ENCODE data around the gene SLC16A1.
A peak's percentile ranks its signal among the peaks of the same experiment; 100 is the strongest.
"Not testable (repeated sequence)": the region's sequence is repeated elsewhere in the genome, so short reads cannot be mapped to it uniquely, and the experiment has no call there.

Gene SLC16A1

DNA sequence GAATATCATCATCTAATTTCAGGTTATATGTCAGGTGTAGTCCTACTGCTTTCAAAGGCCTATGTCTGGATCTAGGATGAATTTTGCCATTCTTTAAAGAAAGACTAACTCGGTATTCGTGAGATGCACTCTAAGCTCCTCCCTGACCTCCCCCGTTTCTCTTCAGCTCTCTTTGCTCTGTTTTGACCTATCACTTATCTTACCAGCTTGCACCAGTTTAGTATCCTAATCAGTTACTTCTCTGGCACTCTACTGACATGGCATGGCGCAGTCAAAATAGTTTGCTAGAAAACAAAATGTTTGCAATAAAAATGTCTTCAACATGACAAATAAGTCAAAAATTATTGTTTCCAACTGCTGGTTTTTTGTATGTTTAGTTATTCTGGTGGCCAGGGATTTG is 8.4 kb upstream of the SLC16A1 start:
- no peak for DNase-seq

DNA sequence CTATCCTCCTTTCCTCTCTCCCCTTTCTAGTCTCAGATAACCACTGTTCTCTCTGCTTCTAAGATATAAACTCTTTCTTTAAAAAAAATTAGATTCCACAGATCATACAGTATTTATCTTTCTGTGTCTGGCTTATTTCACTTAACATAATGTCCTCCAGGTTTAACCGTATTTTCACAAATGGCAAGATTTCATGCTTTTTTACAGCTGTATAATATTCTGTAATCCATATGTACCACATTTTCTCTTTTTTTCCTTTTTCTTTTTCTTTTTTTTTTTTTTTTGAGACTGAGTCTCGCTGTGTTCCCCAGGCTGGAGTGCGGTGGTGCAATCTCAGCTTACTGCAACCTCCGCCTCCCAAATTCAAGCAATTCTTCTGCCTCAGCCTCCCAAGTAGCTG is 5.1 kb upstream of the SLC16A1 start:
- DNase-seq, result no peak

DNA sequence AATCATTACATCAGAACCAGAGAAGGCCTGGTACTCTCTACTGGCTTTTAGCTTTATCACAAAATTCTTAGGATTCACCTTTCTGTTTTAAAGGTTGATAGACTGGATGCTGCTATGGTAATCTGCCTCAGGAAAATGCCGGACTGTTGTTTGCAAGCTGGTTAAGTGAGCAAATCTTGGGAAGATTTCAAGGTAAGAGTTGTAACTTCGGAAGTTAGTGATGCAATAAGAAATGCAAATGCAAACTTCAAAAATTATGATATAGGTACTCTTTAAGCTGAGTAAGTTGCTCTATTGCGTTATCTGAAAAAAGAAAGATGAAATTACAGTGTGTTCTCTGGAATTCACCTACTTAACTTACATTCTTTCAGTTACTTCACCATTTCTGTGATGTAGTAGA is 4.4 kb upstream of the SLC16A1 start:
- DNase-seq, result no peak

DNA sequence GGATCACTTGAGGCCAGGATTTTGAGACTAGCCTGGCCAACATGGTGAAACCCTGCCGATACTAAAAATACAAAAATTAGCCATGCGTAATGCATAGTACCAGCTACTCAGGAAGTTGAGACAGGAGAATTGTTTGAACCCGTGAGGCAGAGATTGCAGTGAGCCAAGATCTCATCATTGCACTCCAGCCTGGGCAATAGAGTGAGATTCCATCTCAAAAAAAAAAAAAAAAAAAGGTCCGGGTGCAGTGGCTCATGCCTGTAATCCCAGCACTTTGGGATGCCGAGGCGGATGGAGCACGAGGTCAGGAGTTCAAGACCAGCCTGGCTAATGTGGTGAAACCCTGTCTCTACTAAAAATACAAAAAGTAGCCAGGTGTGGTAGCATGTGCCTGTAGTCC is 2.2 kb upstream of the SLC16A1 start:
- DNase-seq, result not testable (repeated sequence)

DNA sequence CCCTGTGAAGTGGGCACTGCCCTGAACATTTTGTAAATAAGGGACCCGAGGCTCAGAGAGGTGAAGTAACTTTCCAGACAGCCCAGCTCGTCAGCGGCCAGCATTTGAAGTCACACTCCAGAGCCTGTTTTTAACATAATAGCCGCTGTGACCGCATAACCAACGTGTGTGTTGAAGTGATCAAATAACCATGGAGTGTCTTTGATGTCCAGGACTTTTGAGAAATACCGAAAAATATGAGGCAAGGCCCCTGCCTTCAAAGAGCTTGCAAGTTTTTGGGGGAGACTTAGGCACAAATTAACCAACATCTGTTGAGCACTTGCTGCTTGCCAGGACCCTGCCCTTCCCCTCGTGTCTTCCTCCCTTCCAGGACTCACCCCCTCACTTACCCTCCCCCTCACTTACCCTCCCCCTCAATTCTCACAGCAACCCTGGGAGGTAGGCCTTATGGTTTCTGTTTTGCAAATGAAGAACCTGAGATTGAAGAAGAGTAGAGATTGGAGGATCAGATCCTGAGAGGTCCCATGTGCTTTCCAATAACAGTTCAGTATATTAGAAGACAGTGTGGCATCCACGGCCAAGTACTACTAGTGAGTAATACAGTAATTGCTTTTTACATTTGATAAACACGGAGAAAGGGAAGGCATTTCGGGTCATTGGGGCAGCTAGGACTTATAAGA is 1.3 kb upstream of the SLC16A1 start:
- DNase-seq, result peak; percentile 24

DNA sequence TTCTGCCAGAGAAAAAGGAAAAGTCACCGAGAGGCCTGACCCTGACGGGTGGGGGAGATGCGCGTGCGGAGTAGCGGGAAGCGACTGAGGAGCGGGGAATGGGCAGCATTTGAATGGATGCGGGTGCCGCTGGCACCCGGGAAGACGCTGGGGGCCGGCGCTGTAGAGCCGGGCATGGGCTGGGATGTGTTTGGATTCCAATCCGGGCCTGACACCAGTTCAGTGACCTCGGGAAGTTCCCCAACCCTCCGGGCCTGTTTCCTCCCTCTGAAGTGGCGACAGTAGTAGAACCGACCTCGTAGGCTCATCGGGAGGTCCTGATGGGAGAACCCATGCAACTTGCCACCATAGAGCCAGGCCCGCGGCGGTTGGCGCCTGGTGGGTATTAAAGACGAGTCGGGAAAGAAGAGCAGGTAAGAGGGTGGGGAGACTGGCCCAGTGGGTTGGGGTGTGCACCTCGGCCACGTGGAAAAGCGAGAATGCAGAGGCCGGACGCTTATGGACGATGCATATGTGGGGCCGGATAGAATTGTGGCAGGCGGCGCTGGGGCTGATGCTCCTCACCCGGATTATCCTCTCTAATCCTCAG is 642 bp upstream of the SLC16A1 start:
- DNase-seq, result no peak

DNA sequence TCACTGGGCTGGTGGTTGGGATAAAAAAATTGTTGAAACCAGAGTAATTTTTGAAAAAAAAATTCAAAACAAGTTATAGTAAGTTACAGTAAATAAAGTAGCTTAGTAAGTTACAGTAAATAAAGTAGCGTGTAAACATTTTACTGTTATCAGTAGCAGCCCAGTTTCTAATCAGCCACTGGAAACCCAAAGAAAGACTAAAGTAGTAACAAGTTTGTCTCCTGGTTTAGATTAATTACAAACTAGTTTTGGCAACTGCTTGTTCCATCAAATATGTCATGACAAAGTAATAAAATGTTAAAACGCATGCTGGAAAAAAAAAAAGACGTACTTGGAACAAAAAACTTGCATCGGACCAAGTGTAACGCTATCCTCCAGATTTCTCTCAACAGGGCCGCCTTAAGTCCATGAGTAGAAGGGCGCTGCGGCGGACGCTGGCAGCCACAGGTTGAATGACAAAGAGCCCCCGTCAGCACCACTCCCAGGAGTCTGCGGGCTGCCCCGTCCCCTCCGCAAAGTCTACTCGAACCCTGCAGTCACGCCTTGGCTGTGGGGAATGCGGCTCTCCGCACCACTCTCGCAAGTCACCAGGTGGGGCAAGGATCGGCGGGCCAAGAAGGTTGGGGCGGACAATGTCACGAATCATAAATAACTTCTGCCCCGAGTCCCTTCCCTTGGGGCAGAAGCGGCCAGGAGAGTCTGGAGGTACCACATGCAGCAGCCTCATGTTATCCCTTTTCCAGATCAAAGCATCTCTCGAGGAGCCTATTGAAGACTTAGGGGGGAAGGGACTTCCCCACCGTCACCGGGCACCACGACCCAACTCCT is 837 bp downstream of the SLC16A1 start:
- peak; percentile 52 for DNase-seq

DNA sequence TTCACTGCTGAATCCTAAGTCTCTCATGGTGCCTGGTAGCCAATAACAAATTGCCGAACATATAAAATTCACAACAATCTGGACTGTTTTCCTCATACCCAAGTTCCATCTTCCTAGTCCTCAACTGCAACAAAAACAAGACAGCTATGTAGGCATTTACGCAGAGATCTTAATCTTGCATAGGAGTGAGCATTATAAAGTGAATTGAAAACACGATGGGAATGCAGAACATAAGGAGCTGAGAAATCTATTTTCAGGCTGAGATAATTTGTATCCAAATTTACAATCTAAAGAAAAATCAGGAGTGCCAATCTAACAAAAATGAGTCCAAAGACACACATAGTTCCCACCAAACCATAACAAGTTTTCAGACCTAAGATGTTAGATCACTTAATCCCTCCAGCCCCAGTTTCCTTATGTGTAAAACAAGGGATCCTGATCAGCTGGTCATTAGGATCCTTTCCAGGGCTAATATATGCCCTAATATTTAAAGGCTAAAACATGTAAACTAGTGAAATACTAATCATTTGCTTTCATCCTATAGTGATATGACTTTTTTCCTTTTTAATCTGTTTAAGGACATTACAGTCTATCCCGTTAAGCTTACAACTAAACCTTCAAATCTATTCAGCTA is 1.9 kb downstream of the SLC16A1 start:
- DNase-seq, result no peak

DNA sequence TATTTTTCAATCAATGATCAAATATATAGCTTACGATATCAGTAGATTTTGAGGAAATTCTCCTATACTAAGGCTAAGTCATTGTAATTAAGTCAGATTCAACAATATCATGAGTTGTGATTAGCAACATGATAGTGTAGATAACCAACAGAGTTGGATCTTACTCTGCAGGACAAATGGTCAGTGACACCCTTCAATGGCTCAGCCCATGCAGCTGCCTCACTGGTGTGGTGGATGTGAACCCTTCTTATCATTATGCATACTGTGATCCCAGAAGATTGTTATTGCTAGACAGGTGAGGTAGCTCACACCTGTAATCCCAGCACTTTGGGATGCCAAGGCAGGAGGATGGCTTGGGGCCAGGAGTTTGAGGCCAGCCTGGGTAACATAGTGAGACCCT is 5.6 kb downstream of the SLC16A1 start:
- DNase-seq, result no peak

DNA sequence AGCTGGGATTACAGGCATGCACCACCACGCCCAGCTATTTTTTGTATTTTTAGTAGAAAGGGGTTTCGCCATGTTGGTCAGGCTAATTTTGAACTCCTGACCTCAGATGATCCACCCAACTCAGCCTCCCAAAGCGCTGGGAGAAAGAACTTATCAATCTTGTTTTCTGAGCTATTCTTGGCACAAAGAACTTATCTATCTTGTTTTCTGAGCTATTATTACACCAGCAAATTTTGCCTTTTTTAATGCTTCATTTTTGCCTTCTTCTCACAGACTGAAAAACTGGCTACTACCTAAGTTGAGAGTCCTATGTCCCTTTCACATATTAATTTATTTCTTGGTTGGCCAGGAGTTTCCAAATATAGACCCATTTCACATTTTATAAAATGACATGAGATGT is 9.3 kb downstream of the SLC16A1 start:
- no peak for DNase-seq

DNA sequence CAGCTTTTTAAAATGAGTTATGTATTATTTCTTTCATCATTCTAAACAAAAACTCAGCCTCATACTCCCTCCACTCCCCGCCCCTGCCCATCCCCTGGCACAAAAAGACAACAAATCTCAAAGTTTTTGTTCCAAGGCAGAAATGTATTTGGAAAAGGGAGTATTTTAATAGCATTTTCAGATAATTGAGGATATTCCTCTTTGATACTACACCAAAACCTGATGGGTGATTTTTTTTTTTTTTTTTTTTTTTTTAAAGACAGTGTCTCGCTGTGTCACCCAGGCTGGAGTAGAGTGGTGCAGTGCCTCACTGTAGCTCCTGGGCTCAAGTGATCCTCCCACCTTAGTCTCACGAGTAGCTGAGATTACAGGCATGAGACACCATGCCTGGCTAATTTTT is 16.2 kb downstream of the SLC16A1 start:
- DNase-seq, result no peak

DNA sequence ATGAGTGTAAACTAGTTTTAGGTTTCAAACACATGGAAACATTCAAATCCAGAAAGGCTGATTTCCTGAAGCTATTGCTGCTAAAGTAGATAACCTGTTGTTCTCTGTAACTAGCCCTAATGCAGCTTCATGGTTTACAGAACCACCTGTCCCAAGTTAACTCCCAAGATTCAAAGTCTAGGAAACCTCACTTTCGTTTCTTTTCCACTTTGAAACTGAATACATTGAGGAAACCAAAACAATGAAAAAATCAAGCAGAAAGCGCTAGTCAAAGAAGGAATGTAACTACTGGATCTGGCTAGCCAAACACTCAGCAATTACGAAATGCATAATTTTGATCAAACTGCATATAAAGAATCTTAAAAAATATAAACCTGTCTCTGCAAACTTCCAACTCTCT is 17.8 kb downstream of the SLC16A1 start:
- no peak for DNase-seq

DNA sequence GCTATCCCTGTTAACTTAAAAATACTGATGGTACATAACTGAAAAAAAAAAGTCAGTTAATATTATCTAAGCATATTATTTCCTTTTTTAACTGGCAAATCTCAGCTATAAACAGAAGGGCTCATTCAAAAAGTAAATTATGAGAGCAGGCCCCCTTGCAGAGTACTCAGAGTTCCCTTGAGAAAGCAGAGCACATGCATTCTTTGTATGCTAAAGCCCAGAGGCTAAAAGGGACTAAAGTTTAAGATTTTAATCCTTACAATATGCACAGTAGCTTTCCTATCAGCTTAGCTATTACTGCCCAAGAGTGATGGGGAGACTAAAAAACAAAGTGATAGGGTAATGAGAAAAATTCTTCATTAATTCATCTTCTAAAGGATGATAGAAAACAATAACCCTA is 18.5 kb downstream of the SLC16A1 start:
- DNase-seq, result no peak

DNA sequence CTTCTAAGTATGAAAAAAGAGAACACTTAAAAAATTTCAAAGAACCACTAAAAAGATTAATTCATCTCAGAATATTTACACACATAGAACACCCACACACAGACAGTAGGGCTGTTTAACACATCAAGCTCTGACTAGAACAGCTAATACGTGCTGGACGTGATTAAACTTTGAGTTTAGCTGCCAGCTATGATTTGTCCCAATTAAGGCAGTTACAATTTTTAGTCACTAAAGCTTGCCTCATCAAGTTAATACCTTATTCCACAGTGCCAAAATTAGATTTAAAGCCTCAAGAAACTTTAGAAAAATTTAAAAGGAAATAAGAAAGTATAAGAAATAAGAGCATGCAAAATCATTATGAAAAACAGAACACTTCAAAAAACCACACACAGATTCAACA is 18.9 kb downstream of the SLC16A1 start:
- no peak for DNase-seq

DNA sequence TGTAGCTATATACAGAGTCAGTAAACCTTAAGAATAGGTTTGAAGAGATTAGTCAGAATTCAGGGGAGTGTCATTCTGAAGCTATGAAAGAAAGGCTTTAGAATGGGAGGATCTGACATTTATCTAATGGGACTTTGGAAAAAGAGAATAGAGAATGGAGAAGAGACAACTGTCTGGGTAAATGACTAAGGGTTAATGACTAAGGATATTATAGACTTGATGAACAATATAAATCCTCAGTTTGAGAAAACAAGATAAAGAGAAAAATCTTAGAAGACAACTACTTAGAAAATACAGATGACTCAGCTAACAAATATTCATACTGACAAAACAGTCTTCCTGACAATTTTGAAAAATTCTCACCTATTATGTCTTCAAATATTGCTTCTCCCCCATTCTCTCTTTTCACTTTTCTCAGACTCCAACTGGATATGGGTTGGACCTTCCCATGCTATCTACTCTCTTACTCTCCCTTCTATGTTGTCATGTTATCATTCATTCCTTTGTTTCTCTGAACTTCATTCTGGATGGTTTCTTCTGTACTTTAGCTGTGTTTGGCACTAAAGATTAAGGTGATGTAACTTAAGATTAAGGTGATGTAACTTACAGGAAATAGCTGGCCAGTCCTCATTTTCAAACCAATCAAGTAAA is 20.4 kb downstream of the SLC16A1 start:
- peak; percentile 26 for DNase-seq

DNA sequence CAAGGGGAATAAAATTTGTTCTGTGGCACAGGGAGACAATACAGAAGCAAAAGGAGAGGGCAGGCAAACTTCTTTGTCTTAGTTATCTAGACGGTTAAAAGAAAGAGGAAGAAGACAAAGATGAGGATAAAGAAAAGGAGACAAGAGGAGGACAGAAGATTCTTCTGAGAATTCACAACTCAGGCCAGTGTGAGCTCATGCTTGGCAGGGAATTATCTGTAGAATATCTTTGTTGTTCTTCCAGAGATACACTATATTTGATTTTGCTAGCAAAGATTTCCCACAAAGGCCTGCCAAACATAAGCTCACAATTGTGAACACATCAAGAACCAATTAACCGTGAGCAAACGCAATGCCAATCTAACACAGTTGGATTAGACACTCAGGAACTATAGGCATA is 21.4 kb downstream of the SLC16A1 start:
- DNase-seq, result peak; percentile 32

DNA sequence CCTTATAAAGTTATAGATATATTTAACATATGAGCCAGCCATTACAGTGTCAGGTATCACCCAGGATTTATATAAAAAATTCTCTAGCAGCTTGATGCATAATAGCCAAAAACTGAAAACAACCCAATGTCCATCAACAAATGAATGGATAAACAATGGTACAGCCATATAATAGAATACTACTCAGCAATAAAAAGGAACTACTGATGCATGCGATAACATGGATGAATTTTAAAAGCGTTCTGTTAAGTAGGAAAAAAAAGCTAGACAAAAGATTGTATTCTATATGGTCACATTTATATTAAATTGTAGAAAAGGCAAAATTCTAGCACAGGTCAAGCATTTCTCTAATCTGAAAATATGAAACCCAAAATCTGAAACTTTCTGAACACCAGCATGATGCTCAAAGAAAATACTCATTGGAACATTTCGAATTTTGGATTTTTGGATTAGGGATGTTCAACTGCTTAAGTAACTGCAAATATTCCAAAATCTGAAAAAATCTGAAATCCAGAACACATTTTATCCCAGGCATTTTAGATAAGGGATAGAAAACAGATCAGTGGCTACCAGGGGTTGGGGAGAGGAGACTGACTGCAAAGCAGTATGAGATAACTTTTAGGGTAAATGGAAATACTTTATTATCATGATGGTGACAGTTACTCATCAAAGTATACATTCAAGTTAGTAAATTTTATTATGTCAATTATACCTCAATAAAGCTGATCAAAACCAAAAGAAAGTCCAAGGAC is 22.0 kb downstream of the SLC16A1 start:
- no peak for DNase-seq

DNA sequence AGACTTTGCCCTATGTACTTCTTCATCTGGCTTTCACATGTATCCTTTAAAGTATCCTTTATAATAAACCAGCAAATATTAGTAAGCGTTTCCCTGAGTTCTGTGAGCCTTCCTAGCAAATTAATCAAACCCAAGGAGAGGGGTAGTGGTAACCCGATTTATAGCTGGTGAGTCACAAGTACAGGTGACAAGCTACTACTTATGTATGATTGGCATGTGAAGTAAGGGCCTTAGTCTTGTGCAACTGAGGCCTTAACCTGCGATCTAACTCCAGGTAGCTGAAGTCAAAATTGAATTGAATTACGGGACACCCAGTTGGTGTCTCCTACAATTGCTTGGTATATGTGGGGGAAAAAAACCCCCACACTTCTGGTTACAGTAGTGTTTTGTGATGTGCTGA is 26.0 kb downstream of the SLC16A1 start:
- no peak for DNase-seq

DNA sequence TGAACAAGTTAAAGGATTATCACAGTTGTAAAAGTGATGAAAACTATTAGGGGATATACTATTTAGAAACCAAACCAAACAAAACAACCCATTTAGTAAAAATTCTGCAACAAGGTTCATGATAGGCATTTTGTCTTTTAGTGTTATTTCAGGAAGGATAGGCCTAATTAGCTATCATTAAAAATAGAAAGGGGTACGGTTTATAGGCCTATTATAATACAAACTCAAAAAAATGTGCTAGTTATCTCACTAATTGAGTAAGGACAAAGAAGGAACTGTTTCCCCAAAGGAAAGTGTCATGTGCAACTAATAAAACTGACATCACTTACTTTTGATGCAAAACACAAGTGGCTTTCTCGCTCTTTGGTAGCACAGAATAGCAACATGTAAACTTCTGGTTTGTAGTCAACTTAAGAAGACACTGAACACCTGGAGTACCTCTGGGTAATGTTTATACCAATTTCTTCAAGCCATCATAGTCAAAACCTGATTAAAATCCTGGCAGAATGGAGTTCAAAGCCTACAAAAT is 28.5 kb downstream of the SLC16A1 start:
- no peak for DNase-seq

DNA sequence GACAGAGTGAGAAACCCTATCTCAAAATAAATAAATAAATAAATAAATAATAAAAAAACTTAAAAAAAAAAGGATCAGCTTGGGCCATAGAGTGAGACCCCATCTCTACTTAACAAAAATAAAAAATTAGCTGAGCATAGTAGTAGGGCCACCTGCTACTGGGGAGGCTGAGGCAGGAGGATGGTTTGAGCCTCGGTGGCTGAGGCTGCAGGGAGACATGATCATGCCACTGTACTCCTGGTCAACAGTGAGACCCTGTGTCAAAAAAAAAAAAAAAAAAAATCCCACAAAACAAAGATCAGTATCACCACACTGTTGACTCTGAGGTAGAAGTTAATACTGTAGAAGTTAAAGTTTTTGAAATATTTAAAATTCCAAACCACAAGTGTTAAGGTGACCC is 29.1 kb downstream of the SLC16A1 start:
- DNase-seq, result no peak

DNA sequence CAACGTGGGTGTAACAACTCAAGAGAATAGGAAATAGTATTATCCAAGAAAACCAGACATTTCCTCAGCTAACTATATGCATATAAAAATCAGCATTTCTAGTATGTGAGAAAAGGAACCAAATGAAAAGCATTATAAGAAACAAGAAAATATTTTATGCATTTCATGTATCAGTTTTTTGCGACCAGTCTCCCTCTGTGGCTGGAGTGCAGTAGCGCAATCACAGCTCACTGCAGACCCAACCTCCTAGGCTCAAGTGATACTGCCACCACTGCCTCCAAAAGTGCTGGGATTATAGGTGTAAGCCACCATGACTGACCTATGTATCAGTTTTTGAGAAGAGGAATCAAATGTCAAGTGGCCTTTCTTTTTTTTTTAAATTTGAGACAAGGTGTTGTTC is 31.0 kb downstream of the SLC16A1 start:
- no peak for DNase-seq

DNA sequence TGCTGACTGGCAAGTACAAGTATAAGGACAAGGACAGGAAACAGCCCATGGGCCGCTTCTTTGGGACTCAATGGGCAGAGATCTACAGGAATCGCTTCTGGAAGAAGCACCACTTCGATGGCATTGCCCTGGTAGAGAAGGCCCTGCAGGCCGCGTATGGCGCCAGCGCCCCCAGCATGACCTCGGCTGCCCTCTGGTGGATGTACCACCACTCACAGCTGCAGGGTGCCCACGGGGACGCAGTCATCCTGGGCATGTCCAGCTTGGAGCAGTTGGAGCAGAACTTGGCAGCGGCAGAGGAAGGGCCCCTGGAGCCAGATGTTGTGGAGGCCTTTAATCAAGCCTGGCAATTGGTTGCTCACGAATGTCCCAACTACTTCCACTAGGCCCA is 32.0 kb downstream of the SLC16A1 start:
- DNase-seq, result no peak
